Measurements from ENCODE around the gene MUL1.

MUL1 gene

GRCh38 chr1:20484519-20485462 is 23.2 kb downstream of the MUL1 start:
- DNase-seq, result no peak

- DNase-seq, result no peak
Measured at GRCh38 chr1:20483833-20484518, 24.0 kb downstream of the MUL1 start.

GRCh38 chr1:20483098-20483832 is 24.7 kb downstream of the MUL1 start:
- DNase-seq, result no peak

GRCh38 chr1:20481643-20482498 is 26.1 kb downstream of the MUL1 start:
- no peak for DNase-seq

GRCh38 chr1:20480951-20481617 is 26.9 kb downstream of the MUL1 start:
- no peak for DNase-seq

GRCh38 chr1:20480243-20480944 is 27.6 kb downstream of the MUL1 start:
- no peak for DNase-seq

GRCh38 chr1:20479840-20480239 is 28.1 kb downstream of the MUL1 start:
- no peak for DNase-seq

GRCh38 chr1:20478057-20478635 is 29.8 kb downstream of the MUL1 start:
- no peak for DNase-seq

GRCh38 chr1:20477348-20478056 is 30.4 kb downstream of the MUL1 start:
- DNase-seq, result no peak

GRCh38 chr1:20476265-20477038 is 31.5 kb downstream of the MUL1 start:
- DNase-seq, result no peak

GRCh38 chr1:20474996-20475395 is 33.0 kb downstream of the MUL1 start:
- DNase-seq, result no peak

- no peak for DNase-seq
Measured at GRCh38 chr1:20474333-20474975, 33.5 kb downstream of the MUL1 start.

- no peak for DNase-seq
Measured at GRCh38 chr1:20473894-20474293, 34.1 kb downstream of the MUL1 start.

GRCh38 chr1:20472860-20473711 is 34.9 kb downstream of the MUL1 start:
- DNase-seq, result no peak

- no peak for DNase-seq
Measured at GRCh38 chr1:20472121-20472520, 35.8 kb downstream of the MUL1 start.

GRCh38 chr1:20470194-20470593 is 37.8 kb downstream of the MUL1 start:
- no peak for DNase-seq

- DNase-seq, result no peak
Measured at GRCh38 chr1:20469406-20470076, 38.4 kb downstream of the MUL1 start.

All from amniotic stem cell (primary cell).